IMR-90 (cell line): ENCODE data around the gene OR2C3. TPM values are rescaled to one million over a fixed set of nuclear protein-coding genes. Genes with fewer than 3 reads are reported as not detected.

Experiments
- ATAC-seq: fragments of 200-7000 bp; cut with Tn5 transposase; 2 replicates; pipeline ENCODE4 v1.9.1; 2020; ENCODE audit warnings: low read depth, mild to moderate bottlenecking, moderate library complexity
- BruUV-seq: library from RNA; stranded (reverse); fragments of 400-500 nt; replicated peaks from 2 replicates; lab custom pipeline; 2021; lab: Mats Ljungman, UMichigan
- CTCF ChIA-PET: fragments of 300-600 bp; formaldehyde crosslinking; extraction: SDS; loops from one replicate; lab custom pipeline; 2021; ENCODE audit warnings: antibody characterized with exemption; lab: Yijun Ruan, JAX
- POLR2A ChIA-PET: fragments of 300-600 bp; sonication (Branson Sonifier 250); formaldehyde crosslinking; loops from one replicate; lab custom pipeline; 2022; ENCODE audit warnings: antibody characterized with exemption; ENCODE audit not compliant: unreplicated experiment; lab: Charles Lee
- DNase-seq: peaks from one replicate; pipeline ENCODE4 v3.0.0; 2013
- H2AFZ ChIP-seq: replicated peaks from 2 replicates; pipeline ENCODE3; 2013; ENCODE audit warnings: low read length, mild to moderate bottlenecking; ENCODE audit not compliant: poor library complexity
- H2AK5ac ChIP-seq: 2 replicates; pipeline ENCODE4 v1.6.1; 2013; ENCODE audit warnings: low read depth, low read length, inconsistent platforms
- H2AK9ac ChIP-seq: replicated peaks from 2 replicates; pipeline ENCODE3; 2013; ENCODE audit warnings: mild to moderate bottlenecking, low read depth, low read length, moderate library complexity; ENCODE audit not compliant: poor library complexity
- H2BK120ac ChIP-seq: 2 replicates; pipeline ENCODE4 v1.6.1; 2013; ENCODE audit warnings: low read depth, low read length, inconsistent platforms
- H2BK15ac ChIP-seq: 3 replicates; pipeline ENCODE4 v1.6.1; 2013; ENCODE audit warnings: low read depth, low read length, inconsistent platforms
- H2BK20ac ChIP-seq: 2 replicates; pipeline ENCODE4 v1.6.1; 2013; ENCODE audit warnings: low read depth, mild to moderate bottlenecking, inconsistent platforms, low read length, moderate library complexity
- H2BK5ac ChIP-seq: 2 replicates; pipeline ENCODE4 v1.6.1; 2013; ENCODE audit warnings: mild to moderate bottlenecking, low read depth, low read length, inconsistent platforms; ENCODE audit not compliant: poor library complexity, severe bottlenecking
- H3K14ac ChIP-seq: replicated peaks from 2 replicates; pipeline ENCODE4 v1.6.1; 2013; ENCODE audit warnings: low read depth, low read length, inconsistent platforms
- H3K18ac ChIP-seq: 2 replicates; pipeline ENCODE4 v1.6.1; 2013; ENCODE audit warnings: low read depth, low read length, control low read depth
- H3K23ac ChIP-seq: 2 replicates; pipeline ENCODE4 v1.6.1; 2013; ENCODE audit warnings: low read depth, low read length, inconsistent platforms
- H3K27ac ChIP-seq: 2 replicates; pipeline ENCODE4 v1.5.1; 2013; ENCODE audit warnings: mild to moderate bottlenecking, control low read depth, low read length; ENCODE audit not compliant: insufficient read depth
- H3K27me3 ChIP-seq: 2 replicates; pipeline ENCODE4 v1.6.1; 2013; ENCODE audit warnings: low read length; ENCODE audit not compliant: control insufficient read depth, insufficient read depth
- H3K36me3 ChIP-seq: 2 replicates; pipeline ENCODE4 v1.6.1; 2013; ENCODE audit warnings: low read length, mixed read lengths; ENCODE audit not compliant: control insufficient read depth, insufficient read depth
- H3K4ac ChIP-seq: 2 replicates; pipeline ENCODE4 v1.6.1; 2013; ENCODE audit warnings: low read depth, low read length, inconsistent platforms
- H3K4me1 ChIP-seq: 2 replicates; pipeline ENCODE4 v1.6.1; 2013; ENCODE audit warnings: low read length, mixed read lengths; ENCODE audit not compliant: control insufficient read depth, insufficient read depth
- H3K4me2 ChIP-seq: 2 replicates; pipeline ENCODE4 v1.6.1; 2013; ENCODE audit warnings: low read depth, mild to moderate bottlenecking, control low read depth, low read length, moderate library complexity
- H3K4me3 ChIP-seq: 2 replicates; pipeline ENCODE4 v1.5.1; 2013; ENCODE audit warnings: low read depth, mild to moderate bottlenecking, control low read depth, low read length, moderate library complexity; ENCODE audit not compliant: insufficient read depth
- H3K56ac ChIP-seq: 2 replicates; pipeline ENCODE4 v1.6.1; 2013; ENCODE audit warnings: low read length, inconsistent platforms; ENCODE audit not compliant: insufficient read depth; ENCODE audit errors: extremely low read depth
- H3K79me1 ChIP-seq, 2 experiments: 2 replicates each; pipeline ENCODE4 v1.6.1; 2013; ENCODE audit warnings: low read length in 2 of 2, inconsistent platforms in 1 of 2, low read depth in 1 of 2
- H3K9ac ChIP-seq: 2 replicates; pipeline ENCODE4 v1.6.1; 2013; ENCODE audit warnings: low read depth, low read length, control low read depth
- H3K9me1 ChIP-seq: 2 replicates; pipeline ENCODE4 v1.6.1; 2013; ENCODE audit warnings: low read length, inconsistent platforms; ENCODE audit not compliant: insufficient read depth
- H3K9me3 ChIP-seq: 2 replicates; pipeline ENCODE4 v1.6.1; 2013; ENCODE audit warnings: low read length; ENCODE audit not compliant: control insufficient read depth, insufficient read depth
- H4K20me1 ChIP-seq: 2 replicates; pipeline ENCODE4 v1.6.1; 2013; ENCODE audit warnings: low read length, inconsistent platforms; ENCODE audit not compliant: insufficient read depth
- H4K5ac ChIP-seq: 2 replicates; pipeline ENCODE4 v1.6.1; 2013; ENCODE audit warnings: mild to moderate bottlenecking, low read depth, low read length, control low read depth
- H4K8ac ChIP-seq, 2 experiments: 2 replicates each; pipeline ENCODE4 v1.6.1; 2013; ENCODE audit warnings: low read depth in 2 of 2, low read length in 2 of 2, control low read depth in 1 of 2, inconsistent platforms in 1 of 2
- H4K91ac ChIP-seq: 2 replicates; pipeline ENCODE4 v1.6.1; 2013; ENCODE audit warnings: low read depth, low read length, inconsistent platforms; ENCODE audit not compliant: insufficient read depth
- CHD1 ChIP-seq: IDR thresholded peaks from 2 replicates; pipeline ENCODE4 v1.6.1; 2012; ENCODE audit warnings: low read depth, low read length, improper control_type of control experiment
- CTCF ChIP-seq: conservative IDR thresholded peaks from 2 replicates; pipeline ENCODE4 v1.5.1; 2012; ENCODE audit warnings: mild to moderate bottlenecking, low read depth, low read length, improper control_type of control experiment
- ELK1 ChIP-seq: fragments of 150-350 bp; IDR thresholded peaks from 2 replicates; pipeline ENCODE4 v1.6.1; 2016; ENCODE audit warnings: low read depth, mild to moderate bottlenecking, low read length, moderate library complexity, borderline replicate concordance
- MAFK ChIP-seq: IDR thresholded peaks from 2 replicates; pipeline ENCODE4 v1.6.1; 2012; ENCODE audit warnings: low read depth, low read length, improper control_type of control experiment
- MAZ ChIP-seq: IDR thresholded peaks from 2 replicates; pipeline ENCODE4 v1.6.1; 2012; ENCODE audit warnings: low read depth, mild to moderate bottlenecking, low read length, improper control_type of control experiment, moderate library complexity, borderline replicate concordance
- NFE2L2 ChIP-seq: fragments of 150-350 bp; IDR thresholded peaks from 2 replicates; pipeline ENCODE4 v1.6.1; 2016; ENCODE audit warnings: low read depth, mild to moderate bottlenecking, low read length
- POLR2A ChIP-seq: IDR thresholded peaks from 2 replicates; pipeline ENCODE4 v1.6.1; 2012; ENCODE audit warnings: mild to moderate bottlenecking, low read depth, low read length
- RAD21 ChIP-seq: IDR thresholded peaks from 2 replicates; pipeline ENCODE4 v1.6.1; 2012; ENCODE audit warnings: low read length, improper control_type of control experiment
- RCOR1 ChIP-seq: IDR thresholded peaks from 2 replicates; pipeline ENCODE4 v1.6.1; 2012; ENCODE audit warnings: mild to moderate bottlenecking, low read length, improper control_type of control experiment; ENCODE audit not compliant: insufficient replicate concordance
- RFX5 ChIP-seq: IDR thresholded peaks from 2 replicates; pipeline ENCODE4 v1.8.0; 2012; ENCODE audit warnings: low read depth, mild to moderate bottlenecking, low read length, moderate library complexity
- USF2 ChIP-seq: fragments of 150-350 bp; IDR thresholded peaks from 2 replicates; pipeline ENCODE4 v1.6.1; 2017; ENCODE audit warnings: mild to moderate bottlenecking, antibody characterized with exemption, low read length, low read depth
- WGBS, 2 experiments: methylation state at CpG; one replicate each; pipeline versions ENCODE4 v1.1.5 to v1.1.7; 2013; ENCODE audit warnings: missing lambda C conversion rate in 2 of 2; ENCODE audit not compliant: insufficient read length in 1 of 2; ENCODE audit errors: extremely low coverage in 2 of 2; 5-methylcytosine and 5-hydroxymethylcytosine counted together
- dilution Hi-C: fragments of 300-500 bp; cut with HindIII; formaldehyde crosslinking; loops from one replicate; pipeline ENCODE4 v1.14.3; 2018; ENCODE audit warnings: low sequenced_read_pairs; ENCODE audit not compliant: unreplicated experiment
- in situ Hi-C: fragments of 300-500 bp; cut with MboI; formaldehyde crosslinking; loops from 3 replicates; pipeline ENCODE4 v1.14.3; 2019; ENCODE audit warnings: low sequenced_read_pairs, inconsistent platforms, mixed read lengths
- intact Hi-C: fragments of 100-400 bp; cut with micrococcal nuclease; formaldehyde crosslinking; loops from 2 replicates; pipeline ENCODE4 v1.10.0; 2022
- polyA plus RNA-seq, 3 experiments: library from polyadenylated mRNA; depleted of rRNA; stranded (reverse); fragments of >200 nt; gene quantifications; 2 replicates each; pipeline ENCODE4 v1.2.3, GENCODE V29; 2012; ENCODE audit warnings: low replicate concordance in 1 of 3
- total RNA-seq: library from RNA; depleted of rRNA; stranded (reverse); fragments of >200 nt; gene quantifications from 2 replicates; pipeline ENCODE4 v1.2.3, GENCODE V29; 2012

The OR2C3 gene
- total and polyA plus RNA-seq, 2 of the 4 experiments (the other 2 are of a cell fraction), result not detected

- dilution Hi-C loops, result no loop called here
- Histone ChIP-seq H3K18ac (no peak overlapping the region), H2BK5ac (no peak overlapping the region), H4K91ac (no peak overlapping the region), H3K56ac (no peak overlapping the region), H3K4me2 (no peak overlapping the region), H3K4me3 (no peak overlapping the region), H2BK15ac (no peak overlapping the region), H3K27ac (no peak overlapping the region), H2BK120ac (no peak overlapping the region), H3K9me1 (no peaks in the 10 kb centered on the region), H3K36me3 (no peaks in the 10 kb centered on the region), H2BK20ac (no peak overlapping the region), H2AK9ac (no peak overlapping the region), H3K9ac (no peak overlapping the region), H3K23ac (no peak overlapping the region), H3K4me1 (no peaks in the 10 kb centered on the region), H4K5ac (no peak overlapping the region), H4K8ac (no peak overlapping the region), H3K27me3 (no peaks in the 10 kb centered on the region), H3K79me1 (no peaks in the 10 kb centered on the region), H4K20me1 (no peaks in the 10 kb centered on the region), H3K9me3 (peaks cover 7% of the 10 kb centered on the region; the same call in 1 of the 2 replicates), H3K14ac (no peak overlapping the region), H2AFZ (no peak overlapping the region), H3K4ac (no peak overlapping the region), H2AK5ac (no peak overlapping the region)
- BruUV-seq, result no TSS peak
- no peak for TF ChIP-seq POLR2A
- TF ChIP-seq RFX5, result no peak
- no peak for TF ChIP-seq RCOR1
- TF ChIP-seq ELK1, result no peak
- no peak for TF ChIP-seq USF2
- no peak for TF ChIP-seq CTCF
- TF ChIP-seq CHD1, result no peak
- TF ChIP-seq MAZ, result no peak
- TF ChIP-seq NFE2L2, result no peak
- TF ChIP-seq MAFK, result no peak
- TF ChIP-seq RAD21, result no peak
- POLR2A ChIA-PET, result no interaction called here
- no peak for DNase-seq
- CTCF ChIA-PET, result no interaction called here
- ATAC-seq, result no peak
- in situ Hi-C loops, result no loop called here
- WGBS, 2 experiments, result no CpG with 5 or more reads among the region's 2 CpGs
- intact Hi-C loops, result no loop called here
Observed at GRCh38 chr1:247475793-247476192, 60.4 kb downstream of the OR2C3 start.
